ENCODE data around the gene AGAP1.

The AGAP1 gene

GRCh38 chr2:236168110-236169080, 674.6 kb downstream of the AGAP1 start, which contains the start of gene GBX2:
GBX2 (minus strand) TSS chr2:236168386; CDS start chr2:236167971, 415 bp downstream.
- no peak for DNase-seq (ENCODE audit: low read depth, low spot score)

- DNase-seq (ENCODE audit: low read depth, low spot score): no peak
Observed at GRCh38 chr2:236169151-236169721, 675.4 kb downstream of the AGAP1 start.

- DNase-seq (ENCODE audit: low read depth, low spot score): no peak
Observed at GRCh38 chr2:236169741-236170589, 676.1 kb downstream of the AGAP1 start.

GRCh38 chr2:236170590-236171165, 676.8 kb downstream of the AGAP1 start:
- DNase-seq (ENCODE audit: low read depth, low spot score): no peak

GRCh38 chr2:236171181-236171679, 677.4 kb downstream of the AGAP1 start:
- DNase-seq (ENCODE audit: low read depth, low spot score): no peak

DNA sequence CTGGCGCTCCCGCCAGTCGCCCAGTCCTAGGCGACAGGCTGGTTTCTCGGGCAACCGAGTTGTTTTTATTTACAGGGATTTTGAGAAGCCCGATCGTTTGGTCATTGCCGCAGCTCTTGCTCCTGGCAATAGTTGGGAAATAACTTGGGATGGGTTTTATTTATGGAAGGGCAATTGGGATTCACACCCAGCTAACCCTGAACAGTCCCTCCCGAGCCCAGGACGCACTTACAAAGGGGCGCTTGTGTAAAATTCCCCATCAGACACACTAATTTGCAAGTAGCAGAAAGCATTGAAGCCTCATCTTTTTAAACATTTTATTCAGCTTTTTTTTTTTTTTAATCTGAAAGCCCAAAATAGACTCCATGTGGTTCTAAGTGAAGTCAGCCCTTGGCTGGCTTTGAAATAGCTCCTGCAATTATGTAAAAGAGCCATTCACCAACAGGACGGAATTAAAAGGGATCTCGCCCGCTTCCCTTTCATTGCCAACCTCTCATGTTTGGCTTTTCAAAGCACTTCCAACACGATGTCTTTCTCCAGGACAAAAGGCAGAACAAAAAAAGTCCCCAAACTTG, 677.9 kb downstream of the AGAP1 start:
- DNase-seq (ENCODE audit: low read depth, low spot score): no peak

DNA sequence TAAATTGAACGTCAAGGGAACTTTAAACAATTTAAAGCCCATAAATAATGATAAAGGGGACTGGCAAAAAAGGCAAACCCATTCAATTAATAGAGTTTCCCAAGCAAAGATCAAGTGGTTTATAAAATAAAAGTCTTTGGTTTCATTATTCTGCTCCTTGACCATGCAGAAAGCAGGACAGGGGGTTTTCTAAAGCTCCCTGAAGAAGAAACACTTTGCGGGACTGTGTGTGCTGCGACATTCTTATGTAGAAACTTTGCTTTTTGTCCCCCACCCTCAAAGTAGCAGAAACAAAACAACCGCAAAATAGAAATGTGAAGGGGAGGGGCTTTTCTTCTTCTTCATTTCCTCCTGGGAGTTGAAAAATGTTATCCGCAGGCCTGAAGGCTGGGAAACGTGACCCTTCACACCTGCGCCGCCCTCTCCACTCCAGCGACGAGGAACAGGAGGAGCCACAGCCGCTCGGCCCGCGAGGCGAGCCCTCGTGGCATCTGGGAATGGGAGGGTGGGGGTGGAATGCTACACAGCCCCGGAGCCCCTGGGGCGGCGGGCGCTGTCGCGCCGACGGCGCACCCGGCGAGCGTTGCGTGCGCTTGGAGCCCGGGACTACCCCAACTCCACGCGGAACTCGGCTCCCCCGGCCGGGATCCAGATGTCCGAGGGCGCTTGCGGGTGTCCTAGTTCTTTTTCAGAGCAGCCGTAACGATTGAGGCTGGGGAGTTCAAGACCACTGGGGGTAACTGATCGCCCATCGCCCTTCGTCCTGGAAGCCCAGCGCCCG, 678.6 kb downstream of the AGAP1 start:
- no peak for DNase-seq (ENCODE audit: low read depth, low spot score)

- DNase-seq (ENCODE audit: low read depth, low spot score): no peak
Observed at GRCh38 chr2:236173036-236173728, 679.3 kb downstream of the AGAP1 start.

DNA sequence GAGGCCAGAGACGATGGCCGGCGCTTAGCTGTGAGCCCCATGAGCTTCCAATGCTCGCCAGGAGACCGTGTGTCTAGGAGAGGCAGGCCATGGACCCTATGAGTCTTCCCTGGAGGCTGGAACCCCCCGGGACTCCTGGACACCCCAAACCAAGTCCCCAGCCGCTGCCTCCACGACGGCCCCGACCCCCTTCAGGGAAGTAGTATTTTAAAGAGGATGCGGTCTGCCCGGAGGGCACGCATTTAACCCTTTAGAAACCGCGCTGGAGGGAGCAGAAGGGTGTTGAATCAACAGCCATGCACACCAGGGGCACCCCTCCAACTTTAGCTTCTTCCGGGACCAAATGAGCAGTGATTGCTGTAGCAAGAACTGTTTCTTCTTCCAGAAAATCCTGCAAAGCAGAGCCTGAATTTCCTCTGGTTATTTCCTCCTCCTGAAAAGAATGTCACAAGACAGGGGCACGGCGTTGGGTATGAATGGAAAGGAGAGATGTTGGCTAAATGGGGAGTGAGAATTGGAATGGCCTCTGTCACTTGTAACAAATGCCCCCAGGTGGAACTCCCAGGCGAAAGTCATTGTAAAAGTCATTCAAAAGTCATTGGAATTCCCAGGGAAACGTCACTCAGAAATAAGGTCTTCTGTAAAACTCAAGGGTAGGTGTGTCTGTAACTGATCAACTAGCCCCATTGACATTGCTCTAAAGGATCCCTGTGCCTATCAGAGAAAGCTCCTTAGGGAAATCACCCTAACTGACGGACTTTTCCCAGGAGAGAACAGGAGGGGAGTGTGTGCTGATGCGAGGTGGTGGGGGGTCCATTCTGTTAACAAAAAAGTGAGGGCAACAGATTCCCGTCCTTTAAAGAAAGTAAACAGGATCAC, 680.1 kb downstream of the AGAP1 start:
- DNase-seq (ENCODE audit: low read depth, low spot score): no peak

DNA sequence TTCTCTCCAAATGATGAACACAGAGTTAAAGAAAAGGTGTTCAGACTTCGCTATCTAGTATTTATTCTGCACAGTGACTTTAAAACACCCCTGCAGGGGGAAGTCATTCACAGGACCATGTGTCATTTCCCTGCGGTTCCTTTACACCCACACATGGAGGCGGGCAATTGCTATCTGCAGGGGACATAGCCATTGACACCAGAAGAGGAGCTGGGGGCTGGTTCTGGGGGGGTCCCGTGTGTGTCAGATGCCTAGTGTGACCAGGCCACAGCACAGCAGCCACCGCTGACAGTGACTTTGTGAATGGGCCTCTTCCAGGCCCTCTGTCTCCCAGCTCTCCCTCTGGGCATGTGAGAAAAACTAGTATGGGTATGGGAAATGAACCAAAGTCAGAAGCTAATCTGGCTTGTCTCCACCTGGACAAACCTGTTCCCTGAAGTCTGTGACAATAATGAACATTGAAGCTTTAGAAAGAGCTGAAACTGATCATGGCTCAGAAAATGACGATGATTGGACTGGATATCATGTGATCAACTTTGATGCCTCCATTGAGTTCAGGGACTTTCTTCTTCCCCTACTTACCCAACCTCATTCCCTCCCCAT, 681.8 kb downstream of the AGAP1 start:
- DNase-seq (ENCODE audit: low read depth, low spot score): no peak

DNA sequence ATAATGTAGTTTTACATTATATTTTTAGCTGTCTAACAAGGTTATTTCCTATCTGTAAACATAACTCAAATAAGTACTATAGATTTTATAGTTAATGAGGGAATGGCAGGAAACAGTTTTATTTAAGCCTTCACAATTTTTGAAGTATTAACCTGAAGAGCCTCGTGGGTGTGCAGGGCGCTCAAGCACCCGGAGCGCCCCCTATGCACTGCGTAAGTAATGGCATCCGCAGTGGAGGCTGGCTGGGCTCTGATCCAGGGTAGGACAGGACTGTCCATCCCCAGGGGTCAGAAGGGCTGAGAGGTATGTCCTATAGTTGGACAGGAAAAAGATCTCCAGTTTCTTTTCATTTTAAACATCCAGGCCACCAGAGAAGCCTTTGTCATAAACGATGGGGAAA, 682.6 kb downstream of the AGAP1 start:
- no peak for DNase-seq (ENCODE audit: low read depth, low spot score)

GRCh38 chr2:236176951-236177350, 683.1 kb downstream of the AGAP1 start:
- DNase-seq (ENCODE audit: low read depth, low spot score): no peak

- no peak for DNase-seq (ENCODE audit: low read depth, low spot score)
Observed at GRCh38 chr2:236177604-236177966, 683.7 kb downstream of the AGAP1 start.

DNA sequence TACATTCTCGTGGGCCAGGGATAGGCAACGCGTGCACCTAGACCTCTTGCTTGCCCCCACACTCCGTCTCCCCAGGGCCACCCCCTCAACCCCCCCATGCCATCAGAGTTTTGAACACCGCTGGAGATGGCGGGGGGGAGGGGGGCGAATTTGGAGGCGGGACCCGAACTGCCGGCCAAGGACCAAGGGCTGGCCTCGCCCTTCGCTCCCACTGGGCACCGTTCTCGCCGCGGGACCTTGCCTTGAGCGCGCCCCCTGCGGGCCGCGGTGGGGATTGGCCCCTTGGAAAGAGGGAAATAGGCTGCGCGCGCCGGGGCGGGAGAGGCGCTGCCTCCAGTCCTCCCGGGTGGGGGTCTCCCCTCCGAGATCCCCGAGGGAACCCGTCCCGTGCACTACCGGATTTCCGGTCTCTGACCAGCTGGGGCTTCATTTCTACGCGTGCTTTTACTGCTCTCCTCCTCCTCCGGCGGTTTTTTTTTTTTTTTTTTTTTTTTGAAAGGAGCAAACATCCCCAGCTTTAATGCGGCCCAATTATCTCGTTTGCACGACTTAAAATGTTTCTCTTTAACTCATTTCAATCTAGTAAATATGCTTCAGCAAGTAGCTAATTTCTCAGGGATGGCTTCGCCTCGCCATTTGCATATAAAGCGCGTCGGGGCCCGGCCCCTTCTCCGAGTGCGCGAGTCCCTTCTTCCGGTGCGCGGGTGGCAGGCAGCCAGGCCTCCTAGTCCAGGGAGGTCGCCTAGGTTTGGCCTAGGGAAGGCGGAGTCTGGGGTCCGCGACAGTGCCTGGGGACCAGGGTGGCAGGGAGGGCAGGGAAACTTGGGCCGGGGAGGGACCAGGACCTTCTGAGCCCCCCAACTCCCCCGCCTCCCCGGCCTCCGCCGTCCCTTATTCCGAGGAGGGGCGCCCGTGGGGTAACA, 684.4 kb downstream of the AGAP1 start:
- DNase-seq (ENCODE audit: low read depth, low spot score): no peak

- no peak for DNase-seq (ENCODE audit: low read depth, low spot score)
Observed at GRCh38 chr2:236178890-236179235, 685.0 kb downstream of the AGAP1 start.

DNA sequence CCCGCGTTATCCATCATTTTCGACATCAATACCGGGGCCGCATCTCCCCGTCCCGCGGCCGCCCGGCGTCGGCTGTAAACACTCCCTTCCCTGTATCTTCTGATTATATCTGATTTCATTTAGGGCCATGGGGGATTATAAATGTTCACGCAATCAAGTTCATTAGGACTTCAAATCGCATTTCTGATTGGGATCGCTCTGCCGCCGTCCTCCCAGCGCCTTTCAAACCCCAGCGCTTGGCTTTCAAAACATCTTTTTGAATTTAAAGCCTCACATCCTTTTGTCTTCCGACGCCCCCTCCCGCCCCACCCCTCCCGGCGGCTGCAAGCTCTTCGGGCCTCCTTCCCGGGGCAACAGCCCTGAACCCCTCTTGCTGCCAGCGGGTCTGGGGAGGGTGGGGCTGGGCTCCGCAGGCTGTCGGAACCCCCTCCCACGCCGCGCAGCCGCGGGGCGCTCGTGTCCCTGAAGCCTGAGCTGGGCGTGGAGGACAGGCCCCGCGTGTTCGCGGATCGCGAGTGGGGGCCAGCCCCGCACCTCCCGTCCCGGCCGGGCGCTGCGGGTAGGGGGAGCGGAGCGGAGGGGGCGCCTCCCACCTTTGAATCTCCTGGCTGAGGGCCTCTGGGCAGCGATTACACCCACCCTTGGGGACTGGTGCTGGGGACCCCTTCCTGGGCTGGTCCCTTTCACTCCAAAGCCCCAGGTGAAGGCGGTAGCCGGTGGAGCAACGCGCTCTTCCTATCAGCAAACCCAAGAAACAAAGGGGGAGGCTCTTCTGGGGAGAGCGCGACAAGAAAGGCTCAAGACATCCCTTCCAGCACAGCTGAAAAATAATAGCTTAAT, 685.6 kb downstream of the AGAP1 start:
- DNase-seq (ENCODE audit: low read depth, low spot score): no peak
